IgD-negative memory B cell (primary cell): ENCODE results near the gene CPEB4. TPM values are rescaled to one million over a fixed set of nuclear protein-coding genes. Genes with fewer than 3 reads are reported as not detected.
A peak's percentile ranks its signal among the peaks of the same experiment; 100 is the strongest.

ENCODE experiments used
- H3K27ac Mint-ChIP-seq, 3 donors: one replicate each; pipeline ENCODE4 v1.8.0; 2020 to 2022; ENCODE audit warnings: mild to moderate bottlenecking in 3 of 3, mixed read lengths in 3 of 3, moderate library complexity in 1 of 3
- H3K27me3 Mint-ChIP-seq: one replicate; pipeline ENCODE4 v1.8.0; 2021; ENCODE audit warnings: mixed read lengths
- H3K36me3 Mint-ChIP-seq: one replicate; pipeline ENCODE4 v1.8.0; 2020; ENCODE audit warnings: mild to moderate bottlenecking, mixed read lengths
- H3K4me1 Mint-ChIP-seq, 3 donors: one replicate each; pipeline ENCODE4 v1.8.0; 2020 to 2022; ENCODE audit warnings: mixed read lengths in 3 of 3, mild to moderate bottlenecking in 1 of 3
- H3K4me3 Mint-ChIP-seq, 4 donors: one replicate each; pipeline ENCODE4 v1.8.0; 2020 to 2022; ENCODE audit warnings: mild to moderate bottlenecking in 4 of 4, mixed read lengths in 4 of 4, moderate library complexity in 3 of 4
- H3K9me3 Mint-ChIP-seq, 3 donors: one replicate each; pipeline ENCODE4 v1.8.0; 2020 to 2021; ENCODE audit warnings: mixed read lengths in 3 of 3, mild to moderate bottlenecking in 1 of 3
- polyA plus RNA-seq: library from polyadenylated mRNA; unstranded; fragments of 300-500 nt; fragmentation: Illumina TruSeq; gene quantifications from one replicate; pipeline ENCODE4 v1.2.3, GENCODE V29; 2021

Gene CPEB4
- polyA plus RNA-seq, 1 donor from 2014 or later = 8.4 TPM

GRCh38 chr5:173853370-173854131 lies 34.6 kb upstream of the CPEB4 start:
- peak overlapping the region in 1 of 4 donors; percentile 74 for H3K4me3 Mint-ChIP-seq
- H3K4me1 Mint-ChIP-seq = peaks cover 8 to 25% (median 19%) of the 10 kb centered on the region in 3 donors
- H3K36me3 Mint-ChIP-seq = peaks cover 5% of the 10 kb centered on the region
- peaks cover 8% of the 10 kb centered on the region for H3K27me3 Mint-ChIP-seq
- H3K9me3 Mint-ChIP-seq = peaks cover 0 to 6% (median 4%) of the 10 kb centered on the region in 3 donors
- peak overlapping the region in 1 of 3 donors; percentile 33 for H3K27ac Mint-ChIP-seq

- Mint-ChIP-seq H3K27me3 (peaks cover 10% of the 10 kb centered on the region), H3K4me3 (peak overlapping the region in 2 of 4 donors; percentile 63 to 73), H3K27ac (peak overlapping the region in 2 of 3 donors; percentile 45 to 56), H3K4me1 (peaks cover 9 to 27% (median 19%) of the 10 kb centered on the region in 3 donors), H3K36me3 (peaks cover 3% of the 10 kb centered on the region), H3K9me3 (peaks cover 0 to 1% (median 0%) of the 10 kb centered on the region in 3 donors)
Measured at GRCh38 chr5:173855162-173855994, 32.8 kb upstream of the CPEB4 start.

GRCh38 chr5:173855995-173856656 lies 32.0 kb upstream of the CPEB4 start:
- H3K27me3 Mint-ChIP-seq = peaks cover 10% of the 10 kb centered on the region
- H3K4me1 Mint-ChIP-seq = peaks cover 9 to 23% (median 16%) of the 10 kb centered on the region in 3 donors
- peak overlapping the region in 1 of 4 donors; percentile 73 for H3K4me3 Mint-ChIP-seq
- H3K36me3 Mint-ChIP-seq = peaks cover 3% of the 10 kb centered on the region
- H3K27ac Mint-ChIP-seq = peak overlapping the region in 1 of 3 donors; percentile 56
- peaks cover 0 to 1% (median 0%) of the 10 kb centered on the region in 3 donors for H3K9me3 Mint-ChIP-seq

GRCh38 chr5:173857234-173857633 lies 30.9 kb upstream of the CPEB4 start:
- Mint-ChIP-seq H3K4me1 (peaks cover 9 to 19% (median 15%) of the 10 kb centered on the region in 3 donors), H3K27me3 (peaks cover 10% of the 10 kb centered on the region), H3K27ac (no peak overlapping the region), H3K36me3 (peaks cover 4% of the 10 kb centered on the region), H3K9me3 (peaks cover 0 to 1% (median 0%) of the 10 kb centered on the region in 3 donors), H3K4me3 (no peak overlapping the region)

GRCh38 chr5:173858021-173858669 lies 30.0 kb upstream of the CPEB4 start:
- Mint-ChIP-seq H3K4me3 (no peak overlapping the region), H3K36me3 (peaks cover 4% of the 10 kb centered on the region), H3K9me3 (no peaks in the 10 kb centered on the region), H3K4me1 (peaks cover 9 to 20% (median 15%) of the 10 kb centered on the region in 3 donors), H3K27me3 (peaks cover 6% of the 10 kb centered on the region), H3K27ac (no peak overlapping the region)

GRCh38 chr5:173858670-173859407 lies 29.3 kb upstream of the CPEB4 start:
- Mint-ChIP-seq H3K4me3 (no peak overlapping the region), H3K9me3 (no peaks in the 10 kb centered on the region), H3K36me3 (peaks cover 4% of the 10 kb centered on the region), H3K27ac (no peak overlapping the region), H3K4me1 (peaks cover 6 to 18% (median 14%) of the 10 kb centered on the region in 3 donors), H3K27me3 (peaks cover 6% of the 10 kb centered on the region)

GRCh38 chr5:173859408-173860159 lies 28.6 kb upstream of the CPEB4 start:
- Mint-ChIP-seq H3K36me3 (peaks cover 4% of the 10 kb centered on the region), H3K4me3 (no peak overlapping the region), H3K4me1 (peaks cover 1 to 11% (median 8%) of the 10 kb centered on the region in 3 donors), H3K9me3 (no peaks in the 10 kb centered on the region), H3K27me3 (peaks cover 8% of the 10 kb centered on the region), H3K27ac (no peak overlapping the region)

- peaks cover 4 to 12% (median 7%) of the 10 kb centered on the region in 3 donors for H3K4me1 Mint-ChIP-seq
- no peaks in the 10 kb centered on the region for H3K9me3 Mint-ChIP-seq
- H3K4me3 Mint-ChIP-seq = no peak overlapping the region
- no peak overlapping the region for H3K27ac Mint-ChIP-seq
- H3K27me3 Mint-ChIP-seq = peaks cover 10% of the 10 kb centered on the region
- peaks cover 2% of the 10 kb centered on the region for H3K36me3 Mint-ChIP-seq
Measured at GRCh38 chr5:173862047-173862477, 26.1 kb upstream of the CPEB4 start.

GRCh38 chr5:173863359-173863758 lies 24.8 kb upstream of the CPEB4 start:
- H3K27me3 Mint-ChIP-seq = peaks cover 7% of the 10 kb centered on the region
- peaks cover 4 to 12% (median 5%) of the 10 kb centered on the region in 3 donors for H3K4me1 Mint-ChIP-seq
- peaks cover 2% of the 10 kb centered on the region for H3K36me3 Mint-ChIP-seq
- no peak overlapping the region for H3K4me3 Mint-ChIP-seq
- H3K27ac Mint-ChIP-seq = no peak overlapping the region
- H3K9me3 Mint-ChIP-seq = no peaks in the 10 kb centered on the region

- H3K4me3 Mint-ChIP-seq = peak overlapping the region in 1 of 4 donors; percentile 17
- peaks cover 7% of the 10 kb centered on the region for H3K27me3 Mint-ChIP-seq
- peaks cover 2% of the 10 kb centered on the region for H3K36me3 Mint-ChIP-seq
- peaks cover 3 to 13% (median 3%) of the 10 kb centered on the region in 3 donors for H3K4me1 Mint-ChIP-seq
- no peak overlapping the region for H3K27ac Mint-ChIP-seq
- H3K9me3 Mint-ChIP-seq = no peaks in the 10 kb centered on the region
Measured at GRCh38 chr5:173864126-173865050, 23.8 kb upstream of the CPEB4 start.

- Mint-ChIP-seq H3K27ac (peak overlapping the region in 1 of 3 donors; percentile 71), H3K36me3 (peaks cover 2% of the 10 kb centered on the region), H3K4me3 (no peak overlapping the region), H3K27me3 (peaks cover 6% of the 10 kb centered on the region), H3K4me1 (peaks cover 3 to 9% (median 3%) of the 10 kb centered on the region in 3 donors), H3K9me3 (no peaks in the 10 kb centered on the region)
Measured at GRCh38 chr5:173866243-173866857, 21.8 kb upstream of the CPEB4 start.
